GM23338 (cell line): ENCODE data around the gene CES2. TPM values are rescaled to one million over a fixed set of nuclear protein-coding genes. Genes with fewer than 3 reads are reported as not detected.

Experiments used
- ATAC-seq: fragments of 200-7000 bp; cut with Tn5 transposase; 3 replicates; pipeline ENCODE4 v1.9.1; 2020
- DNase-seq: peaks from one replicate; pipeline ENCODE4 v3.0.0-alpha.2; 2015; ENCODE audit warnings: low spot score
- H2AFZ ChIP-seq: fragments of 200-600 bp; sonication (generic); 2 replicates; pipeline ENCODE4 v1.8.0; 2016; ENCODE audit warnings: antibody characterized with exemption, mild to moderate bottlenecking, moderate library complexity
- H3F3A ChIP-seq: fragments of 200-600 bp; sonication (generic); replicated peaks from 2 replicates; pipeline ENCODE4 v1.8.0; 2017; ENCODE audit warnings: antibody characterized with exemption, mixed run types, low read depth
- H3K27ac ChIP-seq: fragments of 200-600 bp; sonication (generic); 2 replicates; pipeline ENCODE4 v1.6.1; 2016; ENCODE audit warnings: low read depth
- H3K27me3 ChIP-seq: fragments of 200-600 bp; sonication (generic); 2 replicates; pipeline ENCODE4 v1.8.0; 2016; ENCODE audit warnings: mild to moderate bottlenecking, mixed run types, moderate library complexity; ENCODE audit not compliant: insufficient read depth
- H3K36me3 ChIP-seq: fragments of 200-600 bp; sonication (generic); 2 replicates; pipeline ENCODE4 v1.8.0; 2016; ENCODE audit warnings: mild to moderate bottlenecking; ENCODE audit not compliant: insufficient read depth
- H3K4me1 ChIP-seq: fragments of 200-600 bp; sonication (generic); 2 replicates; pipeline ENCODE4 v1.8.0; 2016; ENCODE audit warnings: mild to moderate bottlenecking, moderate library complexity; ENCODE audit not compliant: insufficient read depth
- H3K4me2 ChIP-seq: fragments of 200-600 bp; sonication (generic); 2 replicates; pipeline ENCODE4 v1.7.1; 2017; ENCODE audit warnings: mixed run types
- H3K4me3 ChIP-seq: fragments of 200-600 bp; sonication (generic); 2 replicates; pipeline ENCODE4 v1.6.1; 2016; ENCODE audit warnings: mixed run types
- H3K79me2 ChIP-seq: fragments of 200-600 bp; sonication (generic); replicated peaks from 2 replicates; pipeline ENCODE4 v1.8.0; 2017; ENCODE audit warnings: mild to moderate bottlenecking; ENCODE audit not compliant: insufficient read depth
- H3K9me2 ChIP-seq: fragments of 200-600 bp; sonication (generic); 2 replicates; pipeline ENCODE4 v1.8.0; 2017; ENCODE audit not compliant: insufficient read depth
- H4K20me1 ChIP-seq: fragments of 200-600 bp; sonication (generic); replicated peaks from 2 replicates; pipeline ENCODE4 v1.8.0; 2017; ENCODE audit warnings: mild to moderate bottlenecking; ENCODE audit not compliant: insufficient read depth
- H3K27ac Mint-ChIP-seq: 2 replicates; pipeline ENCODE4 v1.8.0; 2020; ENCODE audit warnings: inconsistent platforms, mild to moderate bottlenecking, moderate library complexity, mixed read lengths
- H3K27me3 Mint-ChIP-seq: 3 replicates; pipeline ENCODE4 v1.8.0; 2022; ENCODE audit warnings: low read depth, mild to moderate bottlenecking, moderate library complexity, mixed read lengths, inconsistent platforms; ENCODE audit not compliant: insufficient read depth, poor library complexity
- H3K36me3 Mint-ChIP-seq: 3 replicates; pipeline ENCODE4 v1.8.0; 2021; ENCODE audit warnings: low read depth, mild to moderate bottlenecking, inconsistent platforms, moderate library complexity, mixed read lengths
- H3K4me1 Mint-ChIP-seq: 3 replicates; pipeline ENCODE4 v1.8.0; 2020; ENCODE audit warnings: mild to moderate bottlenecking, inconsistent platforms, mixed read lengths
- H3K4me3 Mint-ChIP-seq: 3 replicates; pipeline ENCODE4 v1.8.0; 2021; ENCODE audit warnings: moderate library complexity, mild to moderate bottlenecking, inconsistent platforms, mixed read lengths
- H3K9me3 Mint-ChIP-seq: 3 replicates; pipeline ENCODE4 v1.8.0; 2020; ENCODE audit warnings: moderate library complexity, mild to moderate bottlenecking, inconsistent platforms, mixed read lengths
- CREB1 ChIP-seq: fragments of 250-450 bp; sonication (Bioruptor Pico); IDR thresholded peaks from 2 replicates; pipeline ENCODE4 v1.5.0; 2020; ENCODE audit warnings: low read depth, mild to moderate bottlenecking, moderate library complexity
- CTCF ChIP-seq, 2 experiments: fragments of 200-600 bp in 1 of 2; sonication (generic) in 1 of 2; conservative IDR thresholded peaks; 2 replicates each; pipeline versions ENCODE4 v1.5.1 to v1.6.1; 2016 to 2017; ENCODE audit warnings: antibody characterized with exemption in 2 of 2, low read depth in 2 of 2, mild to moderate bottlenecking in 2 of 2, moderate library complexity in 1 of 2
- ZNF462 ChIP-seq: fragments of 250-450 bp; sonication (Bioruptor Pico); IDR thresholded peaks from 2 replicates; pipeline ENCODE4 v1.5.0; 2020; ENCODE audit warnings: mild to moderate bottlenecking, moderate library complexity
- polyA plus RNA-seq: library from polyadenylated mRNA; unstranded; fragments of >200 nt; fragmentation: Nextera tagmentation; extraction: Ambion mirVana; gene quantifications from 2 replicates; pipeline ENCODE4 v1.2.1, GENCODE V29; 2016
- total RNA-seq: library from RNA; depleted of rRNA; stranded (reverse); fragments of >200 nt; shearing (Covaris generic); gene quantifications from 2 replicates; pipeline ENCODE4 v1.2.3, GENCODE V29; 2014

The CES2 gene
- total and polyA plus RNA-seq, 2 experiments from 2014 or later: 5.0 to 9.3 TPM

DNA sequence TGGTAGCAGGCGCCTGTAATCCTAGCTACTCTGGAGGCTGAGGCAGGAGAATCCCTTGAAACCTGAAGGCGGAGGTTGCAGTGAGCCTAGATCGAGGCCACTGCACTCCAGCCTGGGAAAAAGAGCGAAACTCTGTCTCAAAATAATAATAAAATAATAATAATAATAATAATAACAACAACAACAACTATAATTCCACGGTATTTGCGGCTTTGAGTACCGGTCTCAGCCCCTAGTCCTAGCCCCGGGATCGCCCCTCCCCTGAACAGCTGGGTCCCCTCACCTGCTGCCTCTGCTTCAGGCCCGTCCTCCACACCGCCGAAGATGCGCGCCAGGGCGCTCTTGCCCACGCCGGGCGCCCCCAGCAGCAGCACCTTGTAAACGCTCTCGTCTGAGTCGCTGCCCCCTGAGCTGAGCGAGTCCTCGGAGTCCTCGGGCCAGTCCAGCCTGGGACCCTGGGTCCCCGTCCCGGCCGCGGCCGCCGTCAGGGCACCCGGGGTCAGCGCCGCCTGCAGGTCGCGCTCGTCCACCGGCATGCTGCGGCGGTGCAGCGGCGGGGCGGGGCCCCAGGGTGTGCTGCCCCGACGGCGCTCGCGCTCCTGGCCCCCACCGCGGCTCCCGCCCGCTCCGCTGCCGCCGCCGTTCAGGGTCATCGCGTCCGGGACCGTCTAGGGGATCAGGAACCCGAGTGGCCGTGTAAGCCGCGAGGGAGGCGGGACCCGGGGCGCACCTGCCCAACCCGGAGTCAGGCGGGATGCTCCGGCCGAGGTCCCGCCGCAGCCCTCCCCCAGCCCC, 10.6 kb upstream of the CES2 start:
- Histone ChIP-seq H2AFZ (peak overlapping the region; percentile 93; the same call in 1 of the 2 replicates), H3K27ac (no peak overlapping the region), H3K4me1 (no peaks in the 10 kb centered on the region), H3F3A (no peaks in the 10 kb centered on the region), H3K4me3 (peak overlapping the region; percentile 65), H3K79me2 (no peaks in the 10 kb centered on the region), H4K20me1 (no peaks in the 10 kb centered on the region; the same call in 1 of the 2 replicates), H3K9me2 (no peaks in the 10 kb centered on the region), H3K36me3 (no peaks in the 10 kb centered on the region), H3K27me3 (peaks cover 48% of the 10 kb centered on the region), H3K4me2 (peak overlapping the region; percentile 85)
- TF ChIP-seq CREB1 (no peak), CTCF (conservative IDR thresholded peaks at IDR 0.05; ENCODE audit: low read depth in 2 of 2) (peak; percentile 42 to 69), ZNF462 (no peak)
- DNase-seq (peak; percentile 79), ATAC-seq (peak; percentile 82)
- H3K4me1 Mint-ChIP-seq: peaks cover 8% of the 10 kb centered on the region
- H3K4me3 Mint-ChIP-seq: peak overlapping the region; percentile 70
- peaks cover 45% of the 10 kb centered on the region for H3K27me3 Mint-ChIP-seq
- H3K27ac Mint-ChIP-seq: no peak overlapping the region
- no peaks in the 10 kb centered on the region; the same call in 2 of the 3 replicates for H3K9me3 Mint-ChIP-seq
- no peaks in the 10 kb centered on the region for H3K36me3 Mint-ChIP-seq
